HL-60 (cell line): ENCODE data around the gene TRPM2.

Source experiments
- DNase-seq, 2 experiments: peaks; one replicate each; pipeline ENCODE4 v3.0.0-alpha.2; 2010 to 2020; ENCODE audit warnings: low read depth in 1 of 2, low spot score in 1 of 2
- H3K27ac ChIP-seq: fragments of 250-450 bp; sonication (Bioruptor Pico); replicated peaks from 2 replicates; pipeline ENCODE4 v1.5.1; 2020; ENCODE audit warnings: mild to moderate bottlenecking, moderate library complexity
- H3K27me3 ChIP-seq: fragments of 250-450 bp; sonication (Bioruptor Pico); 2 replicates; pipeline ENCODE4 v1.5.1; 2021; ENCODE audit warnings: mild to moderate bottlenecking, moderate library complexity; ENCODE audit not compliant: insufficient read depth, poor library complexity, severe bottlenecking
- H3K4me3 ChIP-seq: replicated peaks from 2 replicates; pipeline ENCODE4 v1.5.1; 2011; ENCODE audit warnings: mild to moderate bottlenecking, control low read depth, low read length; ENCODE audit not compliant: insufficient read depth
- GABPA ChIP-seq: IDR thresholded peaks from 2 replicates; pipeline ENCODE4 v1.6.1; 2012; ENCODE audit warnings: low read depth
- POLR2AphosphoS5 ChIP-seq: IDR thresholded peaks from 2 replicates; pipeline ENCODE4 v1.6.1; 2012; ENCODE audit warnings: low read depth
- SPI1 ChIP-seq: IDR thresholded peaks from 2 replicates; pipeline ENCODE4 v1.6.1; 2012; ENCODE audit warnings: low read depth, mild to moderate bottlenecking, borderline replicate concordance
- TF ChIP-seq, protein P1 (sequence below): IDR thresholded peaks from 2 replicates; pipeline ENCODE4 v1.6.1; 2012; ENCODE audit warnings: low read depth; ENCODE audit not compliant: insufficient replicate concordance
- TF ChIP-seq, protein P2 (sequence below): IDR thresholded peaks from one replicate; pipeline ENCODE4 v1.5.1; 2011; ENCODE audit warnings: low read length, control low read depth, inconsistent platforms; ENCODE audit not compliant: insufficient read depth

Gene TRPM2

DNA sequence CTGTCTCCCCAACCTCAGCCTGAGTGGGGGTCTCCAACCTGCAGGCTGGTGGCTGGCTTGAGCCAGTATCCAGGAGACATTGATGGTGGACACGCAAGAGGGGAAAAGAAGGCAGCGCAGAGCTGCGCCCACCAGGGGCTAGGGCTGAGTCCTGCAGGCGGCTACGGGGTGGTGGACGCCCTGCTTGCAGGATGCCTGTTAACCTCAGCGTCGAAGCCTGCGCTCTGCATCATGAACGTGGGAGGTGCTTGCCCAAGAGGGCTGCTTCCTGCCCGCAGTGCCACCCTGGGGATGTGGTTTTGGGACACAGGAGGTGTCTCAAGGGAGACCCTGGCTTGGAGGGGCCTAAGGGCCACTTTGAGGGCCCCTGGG lies 25.8 kb upstream of the TRPM2 start:
- Histone ChIP-seq H3K27ac (no peak overlapping the region), H3K4me3 (no peak overlapping the region), H3K27me3 (no peaks in the 10 kb centered on the region)
- peak in 1 of 2 experiments; percentile 52 for DNase-seq
- TF ChIP-seq GABPA = no peak
- TF ChIP-seq, protein P1, sequence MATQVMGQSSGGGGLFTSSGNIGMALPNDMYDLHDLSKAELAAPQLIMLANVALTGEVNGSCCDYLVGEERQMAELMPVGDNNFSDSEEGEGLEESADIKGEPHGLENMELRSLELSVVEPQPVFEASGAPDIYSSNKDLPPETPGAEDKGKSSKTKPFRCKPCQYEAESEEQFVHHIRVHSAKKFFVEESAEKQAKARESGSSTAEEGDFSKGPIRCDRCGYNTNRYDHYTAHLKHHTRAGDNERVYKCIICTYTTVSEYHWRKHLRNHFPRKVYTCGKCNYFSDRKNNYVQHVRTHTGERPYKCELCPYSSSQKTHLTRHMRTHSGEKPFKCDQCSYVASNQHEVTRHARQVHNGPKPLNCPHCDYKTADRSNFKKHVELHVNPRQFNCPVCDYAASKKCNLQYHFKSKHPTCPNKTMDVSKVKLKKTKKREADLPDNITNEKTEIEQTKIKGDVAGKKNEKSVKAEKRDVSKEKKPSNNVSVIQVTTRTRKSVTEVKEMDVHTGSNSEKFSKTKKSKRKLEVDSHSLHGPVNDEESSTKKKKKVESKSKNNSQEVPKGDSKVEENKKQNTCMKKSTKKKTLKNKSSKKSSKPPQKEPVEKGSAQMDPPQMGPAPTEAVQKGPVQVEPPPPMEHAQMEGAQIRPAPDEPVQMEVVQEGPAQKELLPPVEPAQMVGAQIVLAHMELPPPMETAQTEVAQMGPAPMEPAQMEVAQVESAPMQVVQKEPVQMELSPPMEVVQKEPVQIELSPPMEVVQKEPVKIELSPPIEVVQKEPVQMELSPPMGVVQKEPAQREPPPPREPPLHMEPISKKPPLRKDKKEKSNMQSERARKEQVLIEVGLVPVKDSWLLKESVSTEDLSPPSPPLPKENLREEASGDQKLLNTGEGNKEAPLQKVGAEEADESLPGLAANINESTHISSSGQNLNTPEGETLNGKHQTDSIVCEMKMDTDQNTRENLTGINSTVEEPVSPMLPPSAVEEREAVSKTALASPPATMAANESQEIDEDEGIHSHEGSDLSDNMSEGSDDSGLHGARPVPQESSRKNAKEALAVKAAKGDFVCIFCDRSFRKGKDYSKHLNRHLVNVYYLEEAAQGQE = no peak
- TF ChIP-seq, protein P2, sequence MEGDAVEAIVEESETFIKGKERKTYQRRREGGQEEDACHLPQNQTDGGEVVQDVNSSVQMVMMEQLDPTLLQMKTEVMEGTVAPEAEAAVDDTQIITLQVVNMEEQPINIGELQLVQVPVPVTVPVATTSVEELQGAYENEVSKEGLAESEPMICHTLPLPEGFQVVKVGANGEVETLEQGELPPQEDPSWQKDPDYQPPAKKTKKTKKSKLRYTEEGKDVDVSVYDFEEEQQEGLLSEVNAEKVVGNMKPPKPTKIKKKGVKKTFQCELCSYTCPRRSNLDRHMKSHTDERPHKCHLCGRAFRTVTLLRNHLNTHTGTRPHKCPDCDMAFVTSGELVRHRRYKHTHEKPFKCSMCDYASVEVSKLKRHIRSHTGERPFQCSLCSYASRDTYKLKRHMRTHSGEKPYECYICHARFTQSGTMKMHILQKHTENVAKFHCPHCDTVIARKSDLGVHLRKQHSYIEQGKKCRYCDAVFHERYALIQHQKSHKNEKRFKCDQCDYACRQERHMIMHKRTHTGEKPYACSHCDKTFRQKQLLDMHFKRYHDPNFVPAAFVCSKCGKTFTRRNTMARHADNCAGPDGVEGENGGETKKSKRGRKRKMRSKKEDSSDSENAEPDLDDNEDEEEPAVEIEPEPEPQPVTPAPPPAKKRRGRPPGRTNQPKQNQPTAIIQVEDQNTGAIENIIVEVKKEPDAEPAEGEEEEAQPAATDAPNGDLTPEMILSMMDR = no peak
- no peak for TF ChIP-seq SPI1
- peak; percentile 78 for TF ChIP-seq POLR2AphosphoS5

DNA sequence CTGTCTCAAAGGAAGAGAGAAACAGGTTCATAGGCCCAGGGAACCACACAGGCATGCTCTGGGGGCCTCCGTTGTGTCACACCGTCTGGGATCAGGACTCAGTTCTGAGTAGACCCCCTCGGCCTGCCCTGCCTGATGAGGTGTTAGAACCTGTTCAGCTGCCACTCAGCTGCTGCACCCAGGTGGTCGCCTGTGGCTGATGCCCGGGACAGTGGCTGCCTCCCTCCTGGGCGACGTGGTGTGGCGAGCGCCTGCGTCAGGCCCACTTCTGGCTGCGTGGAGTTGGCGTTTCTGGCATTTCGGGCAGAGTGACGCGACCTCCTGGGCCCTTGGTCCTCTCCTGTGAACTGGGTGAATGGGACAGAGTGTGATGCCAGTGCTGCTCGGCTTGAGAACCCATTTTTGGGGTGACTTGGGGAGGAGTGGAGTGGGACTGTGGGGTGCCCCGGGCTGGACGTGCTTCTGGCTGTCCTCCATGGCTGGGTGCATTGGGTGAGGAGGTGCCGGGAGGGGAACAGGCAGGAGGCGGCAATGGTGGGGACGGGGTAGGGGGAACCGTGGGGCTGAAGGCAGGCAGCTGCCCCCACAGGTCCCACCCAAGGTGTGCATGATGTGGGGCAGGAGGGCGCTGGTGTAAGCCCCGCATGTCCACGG lies 25.1 kb upstream of the TRPM2 start:
- Histone ChIP-seq H3K27ac (no peak overlapping the region), H3K4me3 (no peak overlapping the region), H3K27me3 (no peaks in the 10 kb centered on the region)
- peak in 1 of 2 experiments; percentile 4 for DNase-seq
- TF ChIP-seq POLR2AphosphoS5 (no peak), SPI1 (no peak), GABPA (no peak)
- TF ChIP-seq, protein P2 = no peak
- TF ChIP-seq, protein P1 = no peak

DNA sequence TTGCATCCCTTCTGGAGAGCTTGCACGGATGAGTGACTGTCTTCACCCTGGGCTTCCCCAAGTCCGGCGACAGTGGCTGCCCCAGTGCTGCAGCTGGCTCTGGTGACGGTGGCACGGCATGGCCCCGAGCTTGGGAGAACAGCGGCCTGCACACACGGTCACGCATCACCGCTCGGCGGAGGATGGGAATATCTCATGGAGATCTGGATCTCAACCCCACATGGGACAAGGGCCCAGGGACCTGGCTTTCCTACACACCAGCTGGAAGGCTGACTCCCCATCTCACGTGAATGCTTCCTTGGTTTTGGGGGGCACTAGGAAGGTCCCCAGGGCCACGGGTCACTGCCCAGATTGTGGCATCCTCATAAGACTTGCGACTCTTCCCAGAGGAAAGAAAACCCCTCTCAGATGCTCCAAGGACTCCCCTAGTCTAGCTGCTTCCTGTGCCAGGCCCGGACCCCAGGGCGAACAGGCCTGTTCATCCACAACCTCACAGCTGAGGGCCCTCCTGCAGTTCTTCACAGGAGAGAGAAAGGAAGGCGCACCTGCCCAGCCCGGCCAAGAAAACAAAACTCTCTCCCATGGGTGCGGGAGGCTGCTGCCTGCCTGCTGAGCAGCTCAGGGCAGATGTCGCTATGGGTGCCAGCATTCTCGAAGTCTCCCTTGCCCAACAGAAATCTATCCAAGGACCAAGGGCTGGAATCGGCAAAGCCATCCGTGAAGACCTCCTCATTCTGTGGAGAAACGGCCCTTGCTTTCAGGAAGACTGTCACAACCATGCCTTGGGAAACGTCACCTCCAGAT lies 24.1 kb upstream of the TRPM2 start:
- H3K27me3 ChIP-seq = no peaks in the 10 kb centered on the region
- DNase-seq = peak in 1 of 2 experiments; percentile 9

More for the DNA sequence above, 24.1 kb upstream of the TRPM2 start:
- no peak overlapping the region for H3K4me3 ChIP-seq
- H3K27ac ChIP-seq = no peak overlapping the region
- TF ChIP-seq GABPA (no peak), POLR2AphosphoS5 (no peak; the same call in none of the 2 replicates)
- TF ChIP-seq, protein P1 = no peak
- TF ChIP-seq, protein P2 = no peak
